Naive thymus-derived CD8-positive, alpha-beta T cell (primary cell): ENCODE results near the gene CDC42BPA. TPM values are rescaled to one million over a fixed set of nuclear protein-coding genes. Genes with fewer than 3 reads are reported as not detected.

ENCODE experiments used
- ATAC-seq, 2 donors: fragments of 150-1000 bp; cut with Tn5 transposase in 1 of 2; sonication (Bioruptor Pico), chemical (Tn5 transposase) in 1 of 2; 1 replicate in 1 of 2; 2 replicates in 1 of 2; pipeline ENCODE4 v1.10.0; 2021; ENCODE audit warnings: mild to moderate bottlenecking in 2 of 2, moderate library complexity in 2 of 2
- POLR2A ChIA-PET: fragments of 350-600 bp; sonication (Branson Sonifier 250); formaldehyde crosslinking; loops from one replicate; lab custom pipeline; 2021; ENCODE audit warnings: antibody characterized with exemption; lab: Charles Lee
- DNase-seq, 10 donors: peaks; one replicate each; pipeline versions ENCODE4 v3.0.0 to v3.0.0-alpha.2; 2020 to 2022
- H3K27ac Mint-ChIP-seq, 10 donors: one replicate each; pipeline ENCODE4 v1.8.0; 2020 to 2022; ENCODE audit warnings: mild to moderate bottlenecking in 10 of 10, mixed read lengths in 10 of 10, moderate library complexity in 4 of 10, inconsistent platforms in 1 of 10
- H3K27me3 Mint-ChIP-seq, 5 donors: one replicate each; pipeline ENCODE4 v1.8.0; 2021 to 2022; ENCODE audit warnings: mixed read lengths in 5 of 5
- H3K36me3 Mint-ChIP-seq, 3 donors: one replicate each; pipeline ENCODE4 v1.8.0; 2020 to 2022; ENCODE audit warnings: mixed read lengths in 3 of 3, mild to moderate bottlenecking in 2 of 3, inconsistent platforms in 1 of 3
- H3K4me1 Mint-ChIP-seq, 4 donors: one replicate each; pipeline ENCODE4 v1.8.0; 2021 to 2022; ENCODE audit warnings: mixed read lengths in 4 of 4
- H3K4me3 Mint-ChIP-seq, 10 donors: one replicate each; pipeline ENCODE4 v1.8.0; 2020 to 2022; ENCODE audit warnings: mild to moderate bottlenecking in 10 of 10, mixed read lengths in 10 of 10, moderate library complexity in 6 of 10, inconsistent platforms in 1 of 10
- H3K9me3 Mint-ChIP-seq, 9 donors: one replicate each; pipeline ENCODE4 v1.8.0; 2020 to 2022; ENCODE audit warnings: mixed read lengths in 9 of 9, mild to moderate bottlenecking in 3 of 9, inconsistent platforms in 1 of 9, moderate library complexity in 1 of 9
- polyA plus RNA-seq, 3 donors: library from polyadenylated mRNA; unstranded; fragments of 300-500 nt; fragmentation: Illumina TruSeq; gene quantifications; one replicate each; pipeline ENCODE4 v1.2.3, GENCODE V29; 2021
- total RNA-seq, 8 experiments: library from RNA in 2 of 8; stranded (reverse) in 2 of 8; gene quantifications; one replicate each; pipeline ENCODE4 v1.2.3 and lab custom pipeline; 2021 to 2026

The CDC42BPA gene
- total and polyA plus RNA-seq, 5 experiments from 2014 or later = 0.01 to 1.5 (median 0.18) TPM

GRCh38 chr1:227328405-227329019 is 10.2 kb upstream of the CDC42BPA start:
- no peak overlapping the region for H3K27ac Mint-ChIP-seq
- POLR2A ChIA-PET = no interaction called here
- ATAC-seq = no peak
- H3K4me1 Mint-ChIP-seq = no peaks in the 10 kb centered on the region
- no peak overlapping the region for H3K4me3 Mint-ChIP-seq
- DNase-seq = no peak
- peaks cover 1 to 24% (median 7%) of the 10 kb centered on the region in 9 donors for H3K9me3 Mint-ChIP-seq
- H3K36me3 Mint-ChIP-seq = peaks cover 0 to 18% (median 7%) of the 10 kb centered on the region in 3 donors
- peaks cover 12 to 27% (median 16%) of the 10 kb centered on the region in 5 donors for H3K27me3 Mint-ChIP-seq

GRCh38 chr1:227325156-227325555 is 6.9 kb upstream of the CDC42BPA start:
- no peak overlapping the region for H3K27ac Mint-ChIP-seq
- no peaks in the 10 kb centered on the region for H3K4me1 Mint-ChIP-seq
- DNase-seq (no peak), ATAC-seq (no peak)
- POLR2A ChIA-PET = no interaction called here
- H3K36me3 Mint-ChIP-seq = peaks cover 0 to 12% (median 0%) of the 10 kb centered on the region in 3 donors
- H3K4me3 Mint-ChIP-seq = no peak overlapping the region
- H3K9me3 Mint-ChIP-seq = peaks cover 0 to 13% (median 4%) of the 10 kb centered on the region in 9 donors
- H3K27me3 Mint-ChIP-seq = peaks cover 16 to 41% (median 22%) of the 10 kb centered on the region in 5 donors

GRCh38 chr1:227323967-227324268 is 5.6 kb upstream of the CDC42BPA start:
- H3K4me1 Mint-ChIP-seq = peaks cover 0 to 4% (median 4%) of the 10 kb centered on the region in 4 donors
- POLR2A ChIA-PET = no interaction called here
- H3K4me3 Mint-ChIP-seq = no peak overlapping the region
- DNase-seq (no peak), ATAC-seq (no peak)
- H3K27ac Mint-ChIP-seq = no peak overlapping the region
- peaks cover 0 to 13% (median 4%) of the 10 kb centered on the region in 9 donors for H3K9me3 Mint-ChIP-seq
- peaks cover 0 to 12% (median 0%) of the 10 kb centered on the region in 3 donors for H3K36me3 Mint-ChIP-seq
- H3K27me3 Mint-ChIP-seq = peaks cover 22 to 43% (median 31%) of the 10 kb centered on the region in 5 donors

GRCh38 chr1:227323171-227323966 is 5.1 kb upstream of the CDC42BPA start:
- peaks cover 0 to 6% (median 4%) of the 10 kb centered on the region in 4 donors for H3K4me1 Mint-ChIP-seq
- ATAC-seq = no peak
- peaks cover 0 to 13% (median 4%) of the 10 kb centered on the region in 9 donors for H3K9me3 Mint-ChIP-seq
- no peak for DNase-seq
- no peak overlapping the region for H3K4me3 Mint-ChIP-seq
- H3K27me3 Mint-ChIP-seq = peaks cover 22 to 43% (median 30%) of the 10 kb centered on the region in 5 donors
- POLR2A ChIA-PET = no interaction called here
- peaks cover 0 to 12% (median 0%) of the 10 kb centered on the region in 3 donors for H3K36me3 Mint-ChIP-seq
- peak overlapping the region in 1 of 10 donors; percentile 50 for H3K27ac Mint-ChIP-seq

- POLR2A ChIA-PET = interaction anchor here (0.6 kb wide), 2 partner anchors 9 to 509 kb away, joined by 3 to 5 read pairs; no protein-coding TSS in a partner anchor
- no peak for ATAC-seq
- peaks cover 0 to 8% (median 8%) of the 10 kb centered on the region in 4 donors for H3K4me1 Mint-ChIP-seq
- peaks cover 0 to 13% (median 4%) of the 10 kb centered on the region in 9 donors for H3K9me3 Mint-ChIP-seq
- no peak for DNase-seq
- H3K27me3 Mint-ChIP-seq = peaks cover 23 to 45% (median 34%) of the 10 kb centered on the region in 5 donors
- no peak overlapping the region for H3K27ac Mint-ChIP-seq
- H3K36me3 Mint-ChIP-seq = peaks cover 0 to 12% (median 0%) of the 10 kb centered on the region in 3 donors
- H3K4me3 Mint-ChIP-seq = no peak overlapping the region
These were observed 4.1 kb upstream of the CDC42BPA start for GRCh38 chr1:227322376-227322775.

GRCh38 chr1:227321035-227321434 is 2.7 kb upstream of the CDC42BPA start:
- Mint-ChIP-seq H3K4me3 (peak overlapping the region in 1 of 10 donors; percentile 1), H3K27ac (no peak overlapping the region)

GRCh38 chr1:227320476-227320875 is 2.2 kb upstream of the CDC42BPA start:
- POLR2A ChIA-PET = no interaction called here
- Mint-ChIP-seq H3K9me3 (peaks cover 0 to 13% (median 8%) of the 10 kb centered on the region in 9 donors), H3K27me3 (peaks cover 38 to 63% (median 51%) of the 10 kb centered on the region in 5 donors), H3K4me3 (peak overlapping the region in 1 of 10 donors; percentile 1), H3K4me1 (peaks cover 0 to 12% (median 9%) of the 10 kb centered on the region in 4 donors), H3K27ac (no peak overlapping the region), H3K36me3 (peaks cover 0 to 23% (median 2%) of the 10 kb centered on the region in 3 donors)
- ATAC-seq (no peak), DNase-seq (no peak)

More at GRCh38 chr1:227321035-227321434, 2.7 kb upstream of the CDC42BPA start:
- DNase-seq = no peak
- H3K27me3 Mint-ChIP-seq = peaks cover 34 to 58% (median 45%) of the 10 kb centered on the region in 5 donors
- POLR2A ChIA-PET = no interaction called here
- peaks cover 0 to 19% (median 0%) of the 10 kb centered on the region in 3 donors for H3K36me3 Mint-ChIP-seq
- H3K4me1 Mint-ChIP-seq = peaks cover 0 to 12% (median 9%) of the 10 kb centered on the region in 4 donors
- ATAC-seq = no peak
- peaks cover 0 to 13% (median 8%) of the 10 kb centered on the region in 9 donors for H3K9me3 Mint-ChIP-seq

GRCh38 chr1:227318853-227319607 is 738 bp upstream of the CDC42BPA start:
- H3K27ac Mint-ChIP-seq = peak overlapping the region in 1 of 10 donors; percentile 19
- H3K36me3 Mint-ChIP-seq = peaks cover 0 to 18% (median 2%) of the 10 kb centered on the region in 3 donors
- peak overlapping the region; percentile 72 to 86 (median 80) for H3K4me3 Mint-ChIP-seq
- H3K27me3 Mint-ChIP-seq = peaks cover 44 to 73% (median 54%) of the 10 kb centered on the region in 5 donors
- peak; percentile 57 for ATAC-seq
- DNase-seq = peak in 3 of 10 donors; percentile 5 to 18 (median 8)
- POLR2A ChIA-PET = interaction anchor here (0.7 kb wide), 1 partner anchor 24 kb away, joined by 6 read pairs; no protein-coding TSS in a partner anchor
- H3K4me1 Mint-ChIP-seq = peaks cover 0 to 12% (median 9%) of the 10 kb centered on the region in 4 donors
- peaks cover 0 to 9% (median 6%) of the 10 kb centered on the region in 9 donors for H3K9me3 Mint-ChIP-seq

- Mint-ChIP-seq H3K4me1 (peaks cover 0 to 12% (median 9%) of the 10 kb centered on the region in 4 donors), H3K27me3 (peaks cover 41 to 71% (median 51%) of the 10 kb centered on the region in 5 donors), H3K36me3 (peaks cover 0 to 10% (median 2%) of the 10 kb centered on the region in 3 donors), H3K9me3 (peaks cover 0 to 9% (median 0%) of the 10 kb centered on the region in 9 donors), H3K27ac (peak overlapping the region in 1 of 10 donors; percentile 43), H3K4me3 (peak overlapping the region; percentile 51 to 86 (median 79))
- POLR2A ChIA-PET = no interaction called here
- no peak for ATAC-seq
- DNase-seq = peak in 1 of 10 donors; percentile 13
These were observed 723 bp downstream of the CDC42BPA start for GRCh38 chr1:227317523-227318015.

- POLR2A ChIA-PET = interaction anchor here (0.7 kb wide), 1 partner anchor 378 kb away, joined by 3 read pairs; no protein-coding TSS in a partner anchor
- ATAC-seq = no peak
- peaks cover 0 to 9% (median 0%) of the 10 kb centered on the region in 9 donors for H3K9me3 Mint-ChIP-seq
- H3K4me3 Mint-ChIP-seq = peak overlapping the region in 7 of 10 donors; percentile 9 to 78 (median 37)
- peaks cover 38 to 70% (median 48%) of the 10 kb centered on the region in 5 donors for H3K27me3 Mint-ChIP-seq
- no peak for DNase-seq
- peaks cover 0 to 12% (median 9%) of the 10 kb centered on the region in 4 donors for H3K4me1 Mint-ChIP-seq
- peaks cover 0 to 10% (median 2%) of the 10 kb centered on the region in 3 donors for H3K36me3 Mint-ChIP-seq
- no peak overlapping the region for H3K27ac Mint-ChIP-seq
These were observed 1.3 kb downstream of the CDC42BPA start for GRCh38 chr1:227317011-227317451.

- Mint-ChIP-seq H3K36me3 (peaks cover 0 to 10% (median 2%) of the 10 kb centered on the region in 3 donors), H3K4me1 (peaks cover 0 to 12% (median 9%) of the 10 kb centered on the region in 4 donors), H3K27me3 (peaks cover 43 to 70% (median 50%) of the 10 kb centered on the region in 5 donors), H3K9me3 (peaks cover 0 to 9% (median 0%) of the 10 kb centered on the region in 9 donors), H3K27ac (no peak overlapping the region), H3K4me3 (peak overlapping the region in 3 of 10 donors; percentile 9 to 37 (median 16))
- POLR2A ChIA-PET = interaction anchor here (0.7 kb wide), 1 partner anchor 378 kb away, joined by 3 read pairs; no protein-coding TSS in a partner anchor
- no peak for ATAC-seq
- DNase-seq = no peak
These were observed 1.8 kb downstream of the CDC42BPA start for GRCh38 chr1:227316456-227316855.
